ENCODE results near the gene SLC38A7.
"Not testable (repeated sequence)": the region's sequence is repeated elsewhere in the genome, so short reads cannot be mapped to it uniquely, and the experiment has no call there.

SLC38A7 gene

GRCh38 chr16:58678269-58678668, 6.3 kb downstream of the SLC38A7 start:
- no peak for DNase-seq (ENCODE audit: low spot score)

- no peak for DNase-seq (ENCODE audit: low spot score)
These were observed 13.5 kb downstream of the SLC38A7 start for GRCh38 chr16:58670946-58671583.

GRCh38 chr16:58670177-58670576, 14.4 kb downstream of the SLC38A7 start:
- no peak for DNase-seq (ENCODE audit: low spot score)

GRCh38 chr16:58665200-58665599, 19.4 kb downstream of the SLC38A7 start:
- DNase-seq (ENCODE audit: low spot score), result no peak

- DNase-seq (ENCODE audit: low spot score), result peak; percentile 80
These were observed 23.3 kb downstream of the SLC38A7 start for GRCh38 chr16:58661199-58661830.

- DNase-seq (ENCODE audit: low spot score), result not testable (repeated sequence)
These were observed 24.7 kb downstream of the SLC38A7 start for GRCh38 chr16:58659911-58660310.

GRCh38 chr16:58658796-58659211, 25.8 kb downstream of the SLC38A7 start:
- no peak for DNase-seq (ENCODE audit: low spot score)

GRCh38 chr16:58656899-58657298, 27.7 kb downstream of the SLC38A7 start:
- no peak for DNase-seq (ENCODE audit: low spot score)

- DNase-seq (ENCODE audit: low spot score), result no peak
These were observed 29.4 kb downstream of the SLC38A7 start for GRCh38 chr16:58655215-58655596.

GRCh38 chr16:58654560-58655214, 29.9 kb downstream of the SLC38A7 start:
- DNase-seq (ENCODE audit: low spot score), result no peak

- peak; percentile 91 for DNase-seq (ENCODE audit: low spot score)
These were observed 31.8 kb downstream of the SLC38A7 start for GRCh38 chr16:58652741-58653140.

- no peak for DNase-seq (ENCODE audit: low spot score)
These were observed 32.6 kb downstream of the SLC38A7 start for GRCh38 chr16:58651965-58652348.

GRCh38 chr16:58649707-58650106, 34.9 kb downstream of the SLC38A7 start:
- DNase-seq (ENCODE audit: low spot score), result no peak

GRCh38 chr16:58647107-58647506, 37.5 kb downstream of the SLC38A7 start:
- DNase-seq (ENCODE audit: low spot score), result no peak

- DNase-seq (ENCODE audit: low spot score), result no peak
These were observed 39.6 kb downstream of the SLC38A7 start for GRCh38 chr16:58644765-58645487.

- no peak for DNase-seq (ENCODE audit: low spot score)
These were observed 40.5 kb downstream of the SLC38A7 start for GRCh38 chr16:58644108-58644507.

GRCh38 chr16:58640949-58641348, 43.6 kb downstream of the SLC38A7 start:
- DNase-seq (ENCODE audit: low spot score), result no peak

GRCh38 chr16:58639836-58640235, 44.7 kb downstream of the SLC38A7 start:
- no peak for DNase-seq (ENCODE audit: low spot score)

- no peak for DNase-seq (ENCODE audit: low spot score)
These were observed 45.3 kb downstream of the SLC38A7 start for GRCh38 chr16:58639230-58639629.

GRCh38 chr16:58638148-58639036, 46.2 kb downstream of the SLC38A7 start:
- DNase-seq (ENCODE audit: low spot score), result peak; percentile 37

- DNase-seq (ENCODE audit: low spot score), result not testable (repeated sequence)
These were observed 47.5 kb downstream of the SLC38A7 start for GRCh38 chr16:58637021-58637420.

GRCh38 chr16:58636466-58636865, 48.1 kb downstream of the SLC38A7 start:
- DNase-seq (ENCODE audit: low spot score), result no peak
